Tibial artery (tissue), 4 donors: ENCODE measurements around the gene ABCA12.

Experiments used
- DNase-seq, 2 donors: peaks; one replicate each; pipeline ENCODE4 v3.0.0-alpha.2; 2019
- H3K27ac ChIP-seq, 2 donors: fragments of 200-600 bp; sonication (generic) in 1 of 2; 1 replicate in 1 of 2; 2 replicates in 1 of 2; pipeline ENCODE4 v1.5.1; 2018 to 2019; ENCODE audit warnings: mild to moderate bottlenecking in 1 of 2
- H3K27me3 ChIP-seq, 2 donors: fragments of 200-600 bp; sonication (generic) in 1 of 2; one replicate each; pipeline versions ENCODE4 v1.5.1 to v1.6.0; 2016 to 2019
- H3K36me3 ChIP-seq, 3 donors: fragments of 200-600 bp; sonication (generic) in 2 of 3; one replicate each; pipeline ENCODE4 v1.5.1; 2016 to 2019; ENCODE audit warnings: mild to moderate bottlenecking in 2 of 3
- H3K4me1 ChIP-seq, 4 donors: fragments of 200-600 bp; sonication (generic) in 2 of 4; 1 replicate in 3 of 4; 2 replicates in 1 of 4; pipeline ENCODE4 v1.5.1; 2016 to 2019
- H3K4me3 ChIP-seq, 2 donors: fragments of 200-600 bp; sonication (generic) in 1 of 2; 1 replicate in 1 of 2; 2 replicates in 1 of 2; pipeline ENCODE4 v1.5.1; 2018 to 2019; ENCODE audit warnings: mild to moderate bottlenecking in 2 of 2
- H3K9me3 ChIP-seq, 3 donors: fragments of 200-600 bp; sonication (generic) in 1 of 3; one replicate each; pipeline ENCODE4 v1.5.1; 2016 to 2019
- CTCF ChIP-seq, 2 experiments: fragments of 200-600 bp in 1 of 2; fragments of 450-650 bp in 1 of 2; IDR thresholded peaks; one replicate each; pipeline ENCODE4 v1.5.1; 2017 to 2019; ENCODE audit warnings: antibody characterized with exemption in 2 of 2, mild to moderate bottlenecking in 1 of 2, moderate library complexity in 1 of 2
- intact Hi-C: fragments of 100-400 bp; cut with DNase I; formaldehyde crosslinking; loops from one replicate; pipeline ENCODE4 v1.15.0; 2023; ENCODE audit warnings: low total_unique reads

Gene ABCA12

GRCh38 chr2:215032153-215032552 is 106.3 kb downstream of the ABCA12 start:
- H3K4me1 ChIP-seq: peaks cover 0 to 9% (median 0%) of the 10 kb centered on the region in 4 donors
- intact Hi-C loops: no loop called here
- TF ChIP-seq CTCF (IDR thresholded peaks at IDR 0.05): no peak
- no peaks in the 10 kb centered on the region for H3K36me3 ChIP-seq
- no peaks in the 10 kb centered on the region for H3K9me3 ChIP-seq
- no peak for DNase-seq
- no peak overlapping the region for H3K4me3 ChIP-seq
- no peaks in the 10 kb centered on the region for H3K27me3 ChIP-seq
- H3K27ac ChIP-seq: no peak overlapping the region

DNA sequence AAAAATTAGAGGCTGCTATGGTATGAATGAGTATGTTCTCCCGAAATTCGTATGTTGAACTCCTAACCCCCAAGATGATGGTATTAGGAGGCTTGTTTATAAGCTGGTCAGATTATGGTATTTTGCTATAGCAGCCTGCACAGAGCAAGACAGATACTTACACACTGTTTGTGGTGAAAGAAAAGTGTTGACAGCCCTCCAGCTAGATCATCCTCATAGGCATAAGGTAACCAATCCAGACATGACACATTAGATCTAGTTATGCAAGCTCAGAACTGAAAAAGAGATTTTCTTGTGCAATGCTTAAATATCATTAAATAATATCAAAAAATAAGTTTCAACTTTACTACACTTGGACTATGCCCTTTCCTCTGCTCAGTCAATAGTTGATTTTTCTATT is 107.1 kb downstream of the ABCA12 start:
- DNase-seq: no peak

DNA sequence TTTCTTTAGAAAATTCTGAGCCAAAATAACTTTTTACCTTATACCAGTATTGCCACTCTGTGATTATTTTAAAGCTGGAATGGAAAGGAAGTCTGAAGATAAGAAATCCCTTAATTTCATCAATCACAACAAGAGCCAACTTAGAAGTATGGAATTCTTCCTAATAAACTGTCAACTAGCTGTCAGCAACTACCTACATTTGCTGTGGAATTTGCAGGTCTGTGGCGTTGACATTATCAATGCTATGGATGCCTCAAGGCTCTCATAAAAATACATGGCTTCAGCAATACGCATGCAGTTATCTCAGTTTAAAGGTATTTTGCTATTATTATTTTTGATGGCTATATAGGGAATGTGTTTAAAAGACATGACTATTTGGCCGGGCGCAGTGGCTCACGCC is 108.5 kb downstream of the ABCA12 start:
- Histone ChIP-seq H3K4me3 (no peak overlapping the region), H3K36me3 (no peaks in the 10 kb centered on the region), H3K4me1 (peaks cover 0 to 9% (median 0%) of the 10 kb centered on the region in 4 donors), H3K27me3 (no peaks in the 10 kb centered on the region), H3K9me3 (no peaks in the 10 kb centered on the region), H3K27ac (no peak overlapping the region)
- intact Hi-C loops: no loop called here
- no peak for TF ChIP-seq CTCF (IDR thresholded peaks at IDR 0.05)
- no peak for DNase-seq

More for the DNA sequence above, 107.1 kb downstream of the ABCA12 start:
- H3K4me3 ChIP-seq: no peak overlapping the region
- intact Hi-C loops: no loop called here
- no peak for TF ChIP-seq CTCF (IDR thresholded peaks at IDR 0.05)
- no peak overlapping the region for H3K27ac ChIP-seq
- no peaks in the 10 kb centered on the region for H3K9me3 ChIP-seq
- no peaks in the 10 kb centered on the region for H3K27me3 ChIP-seq
- peaks cover 0 to 9% (median 0%) of the 10 kb centered on the region in 4 donors for H3K4me1 ChIP-seq
- no peaks in the 10 kb centered on the region for H3K36me3 ChIP-seq

GRCh38 chr2:215028231-215028630 is 110.2 kb downstream of the ABCA12 start:
- Histone ChIP-seq H3K36me3 (no peaks in the 10 kb centered on the region), H3K27me3 (no peaks in the 10 kb centered on the region), H3K27ac (no peak overlapping the region), H3K4me3 (no peak overlapping the region), H3K4me1 (peaks cover 0 to 9% (median 0%) of the 10 kb centered on the region in 4 donors), H3K9me3 (no peaks in the 10 kb centered on the region)
- no peak for DNase-seq
- no peak for TF ChIP-seq CTCF (IDR thresholded peaks at IDR 0.05)
- intact Hi-C loops: no loop called here

GRCh38 chr2:215027779-215028178 is 110.6 kb downstream of the ABCA12 start:
- Histone ChIP-seq H3K27me3 (no peaks in the 10 kb centered on the region), H3K36me3 (no peaks in the 10 kb centered on the region), H3K4me3 (no peak overlapping the region), H3K4me1 (peaks cover 0 to 9% (median 0%) of the 10 kb centered on the region in 4 donors), H3K27ac (no peak overlapping the region), H3K9me3 (no peaks in the 10 kb centered on the region)
- no peak for TF ChIP-seq CTCF (IDR thresholded peaks at IDR 0.05)
- no peak for DNase-seq
- intact Hi-C loops: no loop called here

DNA sequence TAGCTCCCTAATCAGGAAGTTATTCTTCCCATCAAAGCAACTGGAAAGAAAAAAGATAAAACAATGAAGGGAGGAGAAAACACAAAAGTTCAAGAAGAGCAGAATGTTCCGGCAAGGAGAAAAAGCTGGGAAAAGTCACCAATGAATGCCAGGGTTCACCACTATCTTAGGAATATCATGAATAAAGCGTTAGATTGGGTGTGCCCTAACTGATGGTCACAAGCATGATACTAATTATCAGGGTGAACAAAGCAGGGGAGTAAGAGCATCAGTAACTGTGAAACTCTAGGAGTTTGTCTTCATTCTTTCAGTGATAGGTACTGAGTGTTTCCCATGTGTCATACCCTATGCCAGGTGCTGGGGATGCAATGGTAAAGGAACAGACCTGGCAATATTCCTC is 115.5 kb downstream of the ABCA12 start:
- Histone ChIP-seq H3K36me3 (no peaks in the 10 kb centered on the region), H3K4me3 (no peak overlapping the region), H3K4me1 (peaks cover 0 to 17% (median 0%) of the 10 kb centered on the region in 4 donors), H3K27me3 (no peaks in the 10 kb centered on the region), H3K9me3 (no peaks in the 10 kb centered on the region), H3K27ac (no peak overlapping the region)
- no peak for DNase-seq
- intact Hi-C loops: no loop called here
- no peak for TF ChIP-seq CTCF (IDR thresholded peaks at IDR 0.05)
